Right lung (tissue), 5 donors: Measurements from ENCODE around the gene ADAMTSL3. TPM values are rescaled to one million over a fixed set of nuclear protein-coding genes. Genes with fewer than 3 reads are reported as not detected.

Experiments
- DNase-seq, 2 donors: peaks; one replicate each; pipeline ENCODE4 v3.0.0-alpha.2; 2013
- polyA plus RNA-seq, 5 donors: library from polyadenylated mRNA; unstranded; fragments of 120-200 nt; gene quantifications; one replicate each; pipeline versions ENCODE4 v1.2.1 to v1.2.3, GENCODE V29; 2013; ENCODE audit warnings: inconsistent platforms in 1 of 5, low replicate concordance in 1 of 5; ENCODE audit not compliant: insufficient read length in 5 of 5, insufficient read depth in 1 of 5

The ADAMTSL3 gene
- polyA plus RNA-seq, 5 donors = 15.3 to 30.4 (median 20.0) TPM

GRCh38 chr15:83654379-83655236 is 685 bp downstream of the ADAMTSL3 start:
- DNase-seq = no peak

- DNase-seq = no peak
These were observed 1.3 kb downstream of the ADAMTSL3 start for GRCh38 chr15:83655237-83655616.

GRCh38 chr15:83656192-83656591 is 2.3 kb downstream of the ADAMTSL3 start:
- DNase-seq = no peak

- no peak for DNase-seq
These were observed 3.1 kb downstream of the ADAMTSL3 start for GRCh38 chr15:83656943-83657528.

- DNase-seq = no peak
These were observed 3.6 kb downstream of the ADAMTSL3 start for GRCh38 chr15:83657549-83657948.

- DNase-seq = no peak
These were observed 4.8 kb downstream of the ADAMTSL3 start for GRCh38 chr15:83658430-83659416.

GRCh38 chr15:83659417-83659812 is 5.5 kb downstream of the ADAMTSL3 start:
- DNase-seq = no peak

- DNase-seq = no peak
These were observed 11.6 kb downstream of the ADAMTSL3 start for GRCh38 chr15:83665480-83665879.

GRCh38 chr15:83670672-83671229 is 16.8 kb downstream of the ADAMTSL3 start:
- DNase-seq = no peak

GRCh38 chr15:83671603-83672002 is 17.7 kb downstream of the ADAMTSL3 start:
- DNase-seq = no peak

GRCh38 chr15:83673385-83673784 is 19.5 kb downstream of the ADAMTSL3 start:
- DNase-seq = no peak

- DNase-seq = peak in 1 of 2 donors; percentile 53
These were observed 28.7 kb downstream of the ADAMTSL3 start for GRCh38 chr15:83682476-83683088.

GRCh38 chr15:83685916-83686332 is 32.0 kb downstream of the ADAMTSL3 start:
- DNase-seq = no peak

- no peak for DNase-seq
These were observed 34.3 kb downstream of the ADAMTSL3 start for GRCh38 chr15:83688201-83688600.

GRCh38 chr15:83690676-83691075 is 36.8 kb downstream of the ADAMTSL3 start:
- DNase-seq = no peak

- peak; percentile 65 to 74 for DNase-seq
These were observed 39.0 kb downstream of the ADAMTSL3 start for GRCh38 chr15:83692746-83693581.

- peak in 1 of 2 donors; percentile 20 for DNase-seq
These were observed 40.1 kb downstream of the ADAMTSL3 start for GRCh38 chr15:83694015-83694414.

- DNase-seq = no peak
These were observed 40.6 kb downstream of the ADAMTSL3 start for GRCh38 chr15:83694536-83694935.

GRCh38 chr15:83695246-83695645 is 41.3 kb downstream of the ADAMTSL3 start:
- DNase-seq = no peak

GRCh38 chr15:83695901-83696425 is 42.0 kb downstream of the ADAMTSL3 start:
- DNase-seq = no peak
